ENCODE data around the gene ZNF827.

DNA sequence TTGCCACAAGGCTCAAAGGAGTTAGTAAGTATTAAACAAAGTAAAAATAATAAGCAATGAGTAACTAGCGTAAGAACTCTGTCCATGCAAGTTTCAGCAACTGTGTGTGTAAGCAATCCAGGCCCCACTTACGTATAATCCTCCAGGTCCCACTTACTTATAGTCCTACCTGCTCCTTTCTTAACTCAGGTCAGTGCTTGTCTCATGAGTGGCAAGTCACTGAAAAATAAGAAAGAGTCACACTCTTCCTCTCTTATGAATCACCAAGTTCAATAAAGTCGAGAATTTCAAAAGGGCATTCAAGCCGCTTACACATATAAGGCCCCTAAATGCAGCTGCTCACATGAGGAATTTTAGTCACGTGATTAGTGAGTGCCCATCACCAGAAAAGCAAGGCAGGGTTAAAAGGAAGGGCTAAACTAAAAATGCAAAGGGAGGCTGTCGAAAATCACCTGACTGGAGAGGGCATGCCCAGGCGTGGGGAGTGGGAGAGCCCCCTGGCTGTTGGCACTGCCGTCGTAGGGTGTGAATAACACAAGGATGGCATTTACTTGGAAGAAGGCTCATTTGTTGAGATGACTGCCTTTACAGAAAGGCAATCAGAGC is 58.2 kb downstream of the ZNF827 start:
- TF ChIP-seq, protein P1, sequence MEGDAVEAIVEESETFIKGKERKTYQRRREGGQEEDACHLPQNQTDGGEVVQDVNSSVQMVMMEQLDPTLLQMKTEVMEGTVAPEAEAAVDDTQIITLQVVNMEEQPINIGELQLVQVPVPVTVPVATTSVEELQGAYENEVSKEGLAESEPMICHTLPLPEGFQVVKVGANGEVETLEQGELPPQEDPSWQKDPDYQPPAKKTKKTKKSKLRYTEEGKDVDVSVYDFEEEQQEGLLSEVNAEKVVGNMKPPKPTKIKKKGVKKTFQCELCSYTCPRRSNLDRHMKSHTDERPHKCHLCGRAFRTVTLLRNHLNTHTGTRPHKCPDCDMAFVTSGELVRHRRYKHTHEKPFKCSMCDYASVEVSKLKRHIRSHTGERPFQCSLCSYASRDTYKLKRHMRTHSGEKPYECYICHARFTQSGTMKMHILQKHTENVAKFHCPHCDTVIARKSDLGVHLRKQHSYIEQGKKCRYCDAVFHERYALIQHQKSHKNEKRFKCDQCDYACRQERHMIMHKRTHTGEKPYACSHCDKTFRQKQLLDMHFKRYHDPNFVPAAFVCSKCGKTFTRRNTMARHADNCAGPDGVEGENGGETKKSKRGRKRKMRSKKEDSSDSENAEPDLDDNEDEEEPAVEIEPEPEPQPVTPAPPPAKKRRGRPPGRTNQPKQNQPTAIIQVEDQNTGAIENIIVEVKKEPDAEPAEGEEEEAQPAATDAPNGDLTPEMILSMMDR (IDR thresholded peaks at IDR 0.05), result peak in 1 of 6 experiments; percentile 8
- TF ChIP-seq POLR2A (IDR thresholded peaks at IDR 0.05), result no peak
